Transverse colon (tissue), 4 donors: ENCODE measurements around the gene DENND1C. TPM values are rescaled to one million over a fixed set of nuclear protein-coding genes. Genes with fewer than 3 reads are reported as not detected.
"Not testable (repeated sequence)": the region's sequence is repeated elsewhere in the genome, so short reads cannot be mapped to it uniquely, and the experiment has no call there.

Experiments
- DNase-seq: peaks from one replicate; pipeline ENCODE4 v3.0.0-alpha.2; 2019
- H3K27ac ChIP-seq, 4 donors: fragments of 200-600 bp; sonication (generic); 2 replicates each; pipeline ENCODE4 v1.5.1; 2016 to 2018; ENCODE audit warnings: inconsistent platforms in 4 of 4
- H3K27me3 ChIP-seq: fragments of 200-600 bp; sonication (generic); 2 replicates; pipeline ENCODE4 v1.5.1; 2017; ENCODE audit warnings: inconsistent platforms
- H3K36me3 ChIP-seq, 4 donors: fragments of 200-600 bp; sonication (generic); 2 replicates each; pipeline ENCODE4 v1.5.1; 2017 to 2019; ENCODE audit warnings: inconsistent platforms in 4 of 4
- H3K4me1 ChIP-seq, 4 donors: fragments of 200-600 bp; sonication (generic); 2 replicates each; pipeline ENCODE4 v1.5.1; 2017 to 2020; ENCODE audit warnings: inconsistent platforms in 4 of 4
- H3K4me3 ChIP-seq, 4 donors: fragments of 200-600 bp; sonication (generic); 1 replicate in 1 of 4; 2 replicates in 3 of 4; pipeline versions ENCODE4 v1.5.1 to v1.6.1; 2017 to 2019; ENCODE audit warnings: inconsistent platforms in 4 of 4
- H3K9me3 ChIP-seq, 2 donors: fragments of 200-600 bp; sonication (generic); 2 replicates each; pipeline ENCODE4 v1.5.1; 2017 to 2019; ENCODE audit warnings: inconsistent platforms in 2 of 2
- CTCF ChIP-seq, 5 experiments: fragments of 200-600 bp in 3 of 5; fragments of 450-650 bp in 2 of 5; sonication (generic) in 3 of 5; IDR thresholded peaks; 1 replicate in 2 of 5; 2 replicates in 3 of 5; pipeline ENCODE4 v1.5.1; 2016 to 2017; ENCODE audit warnings: antibody characterized with exemption in 5 of 5, inconsistent platforms in 3 of 5, mild to moderate bottlenecking in 2 of 5, moderate library complexity in 1 of 5
- EP300 ChIP-seq: sonication (generic); formaldehyde crosslinking; IDR thresholded peaks from one replicate; pipeline ENCODE4 v1.6.1; 2017; ENCODE audit warnings: antibody characterized with exemption, low read depth
- POLR2A ChIP-seq: fragments of 450-650 bp; IDR thresholded peaks from one replicate; pipeline ENCODE4 v1.6.1; 2016; ENCODE audit warnings: antibody characterized with exemption, mild to moderate bottlenecking, moderate library complexity
- POLR2AphosphoS5 ChIP-seq, 3 donors: sonication (generic); formaldehyde crosslinking; IDR thresholded peaks; one replicate each; pipeline ENCODE4 v1.6.1; 2016; ENCODE audit warnings: antibody characterized with exemption in 3 of 3
- WGBS, 2 donors: methylation state at CpG; one replicate each; pipeline ENCODE4 v1.1.5; 2018; ENCODE audit warnings: low coverage in 1 of 2; 5-methylcytosine and 5-hydroxymethylcytosine counted together
- in situ Hi-C, 4 donors: fragments of 200-750 bp; cut with MboI; loops; one replicate each; pipeline versions ENCODE4 v1.15.0 to v1.15.1; 2017; ENCODE audit warnings: low sequenced_read_pairs in 3 of 4, low pct_ligation_motif_present in 1 of 4, low pct_unique_long_range_greater_than_20kb in 1 of 4
- intact Hi-C: fragments of 100-400 bp; cut with DNase I; formaldehyde crosslinking; loops from one replicate; pipeline ENCODE4 v1.15.1; 2023; ENCODE audit warnings: low total_unique reads
- total RNA-seq, 4 donors: library from RNA; depleted of rRNA; stranded (reverse); fragments of >200 nt; gene quantifications; one replicate each; pipeline ENCODE4 v1.1.0, GENCODE V29; 2016

Gene DENND1C
- total RNA-seq, 4 donors from 2014 or later: 0.40 to 7.5 (median 5.0) TPM

- TF ChIP-seq POLR2A: no peak
- TF ChIP-seq CTCF (IDR thresholded peaks at IDR 0.05): no peak
- TF ChIP-seq EP300: no peak
- no peak for TF ChIP-seq POLR2AphosphoS5 (IDR thresholded peaks at IDR 0.05)
- no peak for DNase-seq
- in situ Hi-C loops: no loop called here
- Histone ChIP-seq H3K4me3 (no peak within 1 kb of the TSS), H3K27me3 (no peaks in the 10 kb centered on the region), H3K36me3 (no peaks in the 10 kb centered on the region), H3K9me3 (no peaks in the 10 kb centered on the region), H3K4me1 (no peaks in the 10 kb centered on the region), H3K27ac (no peak within 1 kb of the TSS)
- intact Hi-C loops: no loop called here
- 92% methylated on average over 10 of the region's 10 CpGs; no CpG with 5 or more reads in 1 of the 2 donors for WGBS, 2 donors
These were observed 47.9 kb downstream of the DENND1C start, which contains the start of gene SLC25A41 for GRCh38 chr19:6433663-6434062. Gene SLC25A41, minus strand, starts transcription at chr19:6433763. Its CDS starts 70 bp downstream, at chr19:6433693.

GRCh38 chr19:6433165-6433564 lies 48.4 kb downstream of the DENND1C start:
- intact Hi-C loops: no loop called here
- WGBS, 2 donors: 85 to 88% methylated on average over 1 to 11 of the region's 11 CpGs

GRCh38 chr19:6431891-6432290 lies 49.7 kb downstream of the DENND1C start:
- H3K27ac ChIP-seq: no peak overlapping the region
- no peak for DNase-seq
- no peaks in the 10 kb centered on the region for H3K9me3 ChIP-seq
- no peaks in the 10 kb centered on the region for H3K36me3 ChIP-seq
- WGBS, 2 donors: 90 to 100% methylated on average over 1 to 11 of the region's 11 CpGs
- no peaks in the 10 kb centered on the region for H3K27me3 ChIP-seq
- intact Hi-C loops (no loop called here), in situ Hi-C loops (no loop called here)
- no peak overlapping the region for H3K4me3 ChIP-seq
- no peak for TF ChIP-seq POLR2A
- TF ChIP-seq POLR2AphosphoS5 (IDR thresholded peaks at IDR 0.05): no peak
- TF ChIP-seq EP300: no peak
- no peak for TF ChIP-seq CTCF (IDR thresholded peaks at IDR 0.05)
- H3K4me1 ChIP-seq: no peaks in the 10 kb centered on the region

More at GRCh38 chr19:6433165-6433564, 48.4 kb downstream of the DENND1C start:
- TF ChIP-seq POLR2A (no peak), EP300 (no peak)
- in situ Hi-C loops: no loop called here
- DNase-seq: no peak
- Histone ChIP-seq H3K36me3 (no peaks in the 10 kb centered on the region), H3K9me3 (no peaks in the 10 kb centered on the region), H3K27me3 (no peaks in the 10 kb centered on the region), H3K4me3 (no peak overlapping the region), H3K27ac (no peak overlapping the region), H3K4me1 (no peaks in the 10 kb centered on the region)

- intact Hi-C loops: loop anchor here (10.0 kb wide), 1 partner anchor 1195 kb away; the partner anchor contains the start of genes PET100 and XAB2
- TF ChIP-seq POLR2AphosphoS5 (IDR thresholded peaks at IDR 0.05): no peak
- no peaks in the 10 kb centered on the region for H3K27me3 ChIP-seq
These were observed 52.0 kb downstream of the DENND1C start for GRCh38 chr19:6429419-6430221.

GRCh38 chr19:6428692-6429418 lies 52.7 kb downstream of the DENND1C start:
- H3K27ac ChIP-seq, in situ Hi-C loops, H3K27me3 ChIP-seq, DNase-seq, H3K4me1 ChIP-seq, H3K4me3 ChIP-seq, H3K36me3 ChIP-seq, H3K9me3 ChIP-seq: not testable (repeated sequence)
- 57 to 70% methylated on average over 2 of the region's 2 CpGs for WGBS, 2 donors
- intact Hi-C loops: loop anchor here (10.0 kb wide), 1 partner anchor 1196 kb away; the partner anchor contains the start of genes PET100 and XAB2

More at GRCh38 chr19:6429419-6430221, 52.0 kb downstream of the DENND1C start:
- 33 to 52% methylated on average over 9 to 20 of the region's 20 CpGs for WGBS, 2 donors
- no peak for DNase-seq
- H3K4me3 ChIP-seq: no peak overlapping the region
- H3K27ac ChIP-seq: no peak overlapping the region
- H3K9me3 ChIP-seq: no peaks in the 10 kb centered on the region
- H3K4me1 ChIP-seq: peaks cover 0 to 7% (median 5%) of the 10 kb centered on the region in 4 donors
- in situ Hi-C loops: no loop called here
- H3K36me3 ChIP-seq: no peaks in the 10 kb centered on the region
